GM18511 (cell line): ENCODE data around the gene SMIM31.

Source experiments
- ATAC-seq: cut with Tn5 transposase; IDR thresholded peaks from one replicate; pipeline ENCODE4 v1.9.1; 2021; ENCODE audit warnings: mild to moderate bottlenecking, moderate library complexity; ENCODE audit not compliant: unreplicated experiment

SMIM31 gene

DNA sequence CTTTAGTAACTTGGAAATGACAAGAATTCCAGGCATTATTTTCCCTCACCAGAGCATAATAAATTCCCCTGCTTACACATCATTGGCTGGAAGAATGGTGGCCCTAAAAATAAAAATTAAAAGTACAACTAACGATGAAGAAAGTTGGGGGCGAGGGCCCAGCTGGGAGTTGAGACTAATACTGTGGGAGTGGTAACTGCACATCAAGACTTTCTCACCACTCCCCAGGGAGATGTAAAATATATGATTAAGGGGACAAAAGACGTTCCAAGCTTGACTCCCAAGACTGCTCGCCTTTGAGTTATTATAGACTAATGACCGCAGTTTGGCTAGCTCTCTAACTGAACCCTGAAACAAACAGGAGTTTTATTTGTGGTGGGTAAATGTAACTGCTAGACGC lies 30.0 kb downstream of the SMIM31 start:
- ATAC-seq: no peak

DNA sequence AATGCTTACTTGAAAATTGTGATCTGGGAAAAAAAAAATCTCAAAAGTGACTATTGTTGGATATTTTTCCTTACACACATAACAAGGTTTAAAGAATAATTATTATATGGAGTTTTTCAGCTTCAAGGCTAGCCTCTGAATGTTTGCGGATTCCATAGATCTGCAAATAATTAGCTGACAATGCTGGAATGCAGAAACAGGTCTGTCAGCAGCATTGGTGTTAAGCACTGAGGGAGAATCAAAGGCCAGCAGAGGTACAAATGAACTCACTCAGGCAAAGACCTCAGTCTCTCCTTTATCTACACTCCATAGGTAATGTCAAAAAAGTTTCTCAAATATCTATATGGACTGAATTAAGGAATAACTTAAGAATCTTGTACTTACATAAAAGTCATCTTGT lies 35.1 kb downstream of the SMIM31 start:
- no peak for ATAC-seq

DNA sequence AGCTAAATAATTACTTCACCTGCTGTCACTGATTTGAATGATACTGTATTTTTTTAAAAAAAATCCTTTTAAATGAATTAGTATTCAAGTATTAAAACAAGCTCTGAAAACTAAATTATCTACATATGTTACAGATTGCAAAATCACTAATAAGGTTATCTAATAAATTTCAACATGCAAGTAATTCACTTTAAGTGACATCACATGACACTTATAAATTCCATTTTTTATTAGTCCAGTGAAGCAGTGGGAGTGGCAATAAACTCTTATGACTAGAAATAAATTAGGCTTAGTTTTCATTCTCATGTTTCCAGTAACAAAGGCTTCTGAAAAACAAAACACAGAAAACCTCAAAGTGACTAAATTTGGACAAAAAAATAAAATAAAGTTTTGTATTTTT lies 36.3 kb downstream of the SMIM31 start:
- no peak for ATAC-seq

DNA sequence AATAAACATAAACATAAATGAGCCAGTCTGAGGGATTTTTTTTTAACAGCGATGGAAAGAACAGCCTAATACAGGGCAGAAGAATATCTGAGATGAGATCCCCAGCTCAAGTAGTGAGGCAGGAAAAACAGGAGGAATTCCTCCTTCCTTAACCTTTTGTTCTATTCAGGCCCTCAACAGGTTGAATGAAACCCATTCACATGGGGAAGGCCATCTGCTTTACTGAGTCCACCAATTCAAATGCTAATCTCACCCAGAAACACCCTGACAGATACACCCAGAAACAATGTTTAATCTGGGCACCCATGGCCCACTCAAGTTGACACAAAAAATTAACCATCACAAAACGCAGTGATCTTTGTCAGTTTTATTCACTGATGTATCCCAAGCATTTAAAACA lies 45.5 kb downstream of the SMIM31 start:
- ATAC-seq: no peak

DNA sequence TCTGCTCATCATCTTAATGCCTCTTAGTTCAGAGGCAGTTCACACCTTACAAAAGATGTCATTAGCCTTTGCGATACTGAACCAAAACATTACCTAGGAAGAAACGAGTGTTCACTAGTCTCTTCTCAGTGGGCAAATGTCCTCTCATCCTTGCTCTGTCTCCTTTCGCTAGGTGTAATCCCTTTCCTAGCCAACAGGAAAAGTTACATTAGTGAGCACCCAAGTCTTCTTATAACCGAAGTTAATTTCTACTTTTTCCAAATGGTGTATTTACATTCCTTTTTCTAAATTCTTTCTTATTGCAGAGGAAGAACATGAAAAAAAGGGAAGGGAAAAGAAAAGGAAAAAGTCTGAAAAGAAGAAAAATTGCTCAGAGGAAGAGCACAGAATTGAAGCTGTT lies 46.9 kb downstream of the SMIM31 start:
- ATAC-seq: no peak

DNA sequence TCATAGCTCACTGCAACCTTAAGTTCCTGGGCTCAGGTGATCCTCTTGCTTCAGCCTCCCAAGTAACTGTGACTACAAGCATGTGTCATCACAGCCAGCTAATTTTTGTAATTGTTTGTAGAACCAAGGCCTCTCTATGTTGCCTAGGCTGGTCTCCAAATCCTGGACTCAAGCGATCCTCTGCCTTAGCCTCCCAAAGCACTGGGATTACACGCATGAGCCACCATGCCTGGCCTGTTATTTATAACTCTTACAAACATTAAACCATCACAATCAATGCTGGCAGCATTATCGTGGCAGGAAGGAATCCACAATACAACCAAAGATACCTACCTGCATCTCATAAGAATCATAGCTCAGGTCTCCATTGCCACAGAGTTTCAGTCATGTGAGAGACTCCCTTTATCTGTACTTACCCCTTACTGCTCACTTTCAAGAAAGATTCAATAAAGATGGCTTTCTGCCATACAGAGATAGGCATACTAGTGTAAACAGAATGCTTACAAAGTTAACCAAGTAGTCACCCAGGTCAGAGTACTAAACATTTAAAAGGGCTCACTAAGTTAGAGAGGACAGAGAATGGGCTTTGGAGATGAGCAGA lies 48.5 kb downstream of the SMIM31 start:
- no peak for ATAC-seq

DNA sequence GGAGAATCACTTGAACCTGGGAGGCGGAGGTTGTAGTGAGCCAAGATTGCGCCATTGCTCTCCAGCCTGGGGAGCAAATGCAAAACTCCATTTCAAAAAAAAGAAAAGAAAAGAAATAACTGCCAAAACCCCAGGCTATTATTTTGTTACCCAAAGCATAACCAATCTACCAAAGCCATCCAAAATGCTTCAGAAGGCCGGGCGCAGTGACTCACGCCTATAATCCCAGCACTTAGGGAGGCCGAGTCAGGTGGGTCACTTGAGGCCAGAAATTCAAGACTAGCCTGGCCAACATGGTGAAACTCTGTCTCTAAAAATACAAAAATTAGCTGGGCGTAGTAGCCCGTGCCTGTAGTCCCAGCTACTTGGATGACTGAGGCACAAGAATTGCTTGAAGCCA lies 49.8 kb downstream of the SMIM31 start:
- ATAC-seq: no peak

DNA sequence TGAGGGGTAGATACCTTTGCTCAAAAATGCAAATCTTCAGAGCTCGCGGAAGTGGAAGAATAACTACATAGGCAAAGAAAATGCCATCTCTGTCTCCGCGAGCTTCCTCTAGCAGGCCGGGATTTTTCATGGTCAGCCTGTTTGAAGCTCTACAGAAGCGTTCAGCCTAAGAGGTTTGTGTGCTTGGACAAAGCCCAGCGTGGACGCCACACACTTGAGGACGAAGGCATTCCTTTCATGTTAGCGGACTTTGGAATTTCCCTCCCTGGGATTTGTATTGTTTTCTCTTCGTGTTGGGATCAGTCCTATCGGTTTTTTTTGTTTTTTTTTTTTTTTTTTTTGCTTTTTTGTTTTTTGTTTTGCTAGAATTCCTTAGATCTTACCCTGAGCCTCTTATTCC lies 53.7 kb downstream of the SMIM31 start:
- no peak for ATAC-seq

DNA sequence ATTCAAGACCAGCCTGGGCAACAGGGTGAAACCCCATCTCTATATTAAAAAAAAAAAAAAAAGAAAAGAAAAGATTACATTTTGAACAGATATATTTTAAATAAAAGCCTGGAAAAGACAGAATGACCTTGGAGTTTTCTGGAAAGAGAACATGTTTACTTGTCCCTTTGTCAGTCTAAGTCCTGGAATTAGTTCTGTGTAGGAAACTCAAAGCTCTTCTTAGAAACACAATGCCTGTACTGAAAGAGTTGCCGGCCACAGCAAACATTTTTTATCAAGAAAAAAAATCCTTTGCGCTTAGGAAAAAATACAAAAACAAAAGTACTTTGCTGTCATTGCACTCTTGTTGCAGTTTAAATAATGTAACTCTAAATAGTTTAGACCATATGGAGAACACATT lies 59.6 kb downstream of the SMIM31 start:
- ATAC-seq: no peak

DNA sequence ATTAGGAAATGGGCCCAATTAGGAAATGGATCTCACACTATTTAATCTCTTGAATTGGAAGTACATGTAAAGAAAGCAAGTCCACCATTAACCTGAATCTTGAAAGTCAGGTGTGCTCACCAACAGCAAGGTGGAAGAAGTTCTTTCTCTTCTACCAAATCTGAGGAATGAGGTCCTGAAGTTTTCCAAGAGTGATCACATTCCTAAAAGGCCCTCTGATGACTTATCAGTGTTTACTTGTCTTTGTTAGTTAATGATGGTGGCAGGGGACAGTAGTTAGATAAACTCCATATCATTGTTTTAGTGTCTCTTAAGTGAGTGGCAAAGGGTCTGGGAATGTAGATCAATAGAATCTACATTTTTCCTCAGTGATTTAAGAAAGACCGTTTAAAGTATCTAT lies 61.8 kb downstream of the SMIM31 start:
- ATAC-seq: no peak

DNA sequence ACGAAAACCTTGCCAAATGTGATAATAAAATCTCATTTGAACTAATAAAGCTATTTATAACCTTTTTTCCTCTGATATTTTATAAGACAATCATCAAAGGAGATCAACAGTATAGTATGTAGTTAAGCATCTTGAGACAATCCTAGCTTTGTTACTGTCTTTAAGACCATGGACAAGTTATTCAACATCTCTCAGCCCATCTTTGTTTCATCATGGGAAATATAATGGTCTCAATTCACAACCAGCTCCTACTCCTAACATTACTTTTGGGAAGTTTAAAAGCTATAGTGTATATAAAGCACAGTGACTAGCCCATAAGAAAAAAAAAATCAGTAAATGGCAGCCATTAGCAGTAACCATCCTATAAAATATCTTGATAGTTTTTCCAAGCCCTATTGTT lies 65.4 kb downstream of the SMIM31 start:
- no peak for ATAC-seq

DNA sequence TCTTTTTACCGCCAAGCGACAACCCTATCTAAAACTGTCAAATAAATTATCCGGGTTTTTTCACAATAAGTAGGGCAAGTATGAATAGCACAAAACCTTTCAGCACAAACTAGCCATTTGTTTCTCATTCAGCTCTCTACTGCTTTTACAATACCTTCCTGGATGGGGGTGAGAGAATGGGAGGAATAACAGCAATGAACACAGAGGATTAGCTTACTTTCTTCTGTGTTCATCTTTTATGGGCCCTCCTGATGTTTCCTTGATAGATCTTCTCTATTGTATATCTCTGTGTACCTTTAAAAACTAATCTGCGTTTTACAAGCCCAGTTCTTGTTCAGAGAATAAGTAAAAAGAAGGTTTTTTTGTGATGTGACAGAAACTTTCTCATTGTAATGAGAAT lies 67.8 kb downstream of the SMIM31 start:
- ATAC-seq: no peak

DNA sequence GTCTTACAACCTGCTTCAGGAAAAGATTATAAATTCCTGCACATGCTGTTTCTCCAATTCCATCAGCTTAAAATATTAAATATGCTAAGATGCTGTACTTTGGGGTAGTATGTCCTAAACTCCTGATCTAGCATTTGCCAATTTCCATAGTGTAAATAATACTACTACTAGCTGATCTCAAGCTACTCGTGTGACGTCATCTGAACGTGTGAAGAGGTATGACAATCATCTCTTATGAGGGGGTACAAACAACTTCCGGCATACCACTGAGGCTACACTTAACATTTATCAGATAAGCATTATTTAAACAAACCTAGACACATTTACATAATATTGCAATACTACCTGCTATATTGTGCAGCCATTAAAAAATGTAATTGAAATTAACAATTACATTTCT lies 70.7 kb downstream of the SMIM31 start:
- no peak for ATAC-seq

DNA sequence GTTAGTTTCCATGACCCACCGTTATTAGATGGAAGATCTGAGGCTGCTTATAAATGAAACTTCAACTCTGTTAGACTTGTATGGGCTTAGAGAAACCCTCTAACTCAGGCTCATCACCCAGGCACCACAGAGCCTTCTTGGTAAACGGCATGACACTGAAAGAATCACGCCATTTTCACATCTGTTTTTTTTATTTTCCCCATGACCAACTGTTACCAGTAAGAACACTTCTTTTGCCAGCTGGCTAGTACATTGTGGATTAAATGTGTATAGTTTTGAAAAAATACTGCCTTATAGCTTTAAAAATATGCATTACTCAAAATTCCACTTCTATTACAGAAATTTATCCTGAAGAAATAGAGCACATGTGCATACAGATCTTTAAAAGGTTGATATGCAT lies 75.0 kb downstream of the SMIM31 start:
- no peak for ATAC-seq

DNA sequence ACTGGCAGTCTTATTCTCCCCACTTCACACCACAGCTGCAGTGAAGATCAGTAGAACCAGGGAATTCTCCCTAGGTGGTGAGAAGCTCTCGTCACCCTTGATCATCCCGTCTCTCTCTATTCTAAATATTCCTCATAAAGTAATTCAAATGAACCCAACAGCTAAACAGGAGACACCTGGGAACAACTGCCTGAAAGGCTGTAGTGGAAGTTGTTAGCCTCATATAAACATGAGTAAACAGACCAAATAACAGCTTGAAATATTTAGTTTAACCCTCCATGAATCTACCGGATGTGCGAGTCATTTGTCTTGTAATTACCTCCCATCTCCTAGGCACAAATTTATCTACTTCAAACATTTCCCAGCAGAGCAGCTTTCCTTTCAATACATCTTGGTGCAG lies 92.6 kb downstream of the SMIM31 start:
- no peak for ATAC-seq

DNA sequence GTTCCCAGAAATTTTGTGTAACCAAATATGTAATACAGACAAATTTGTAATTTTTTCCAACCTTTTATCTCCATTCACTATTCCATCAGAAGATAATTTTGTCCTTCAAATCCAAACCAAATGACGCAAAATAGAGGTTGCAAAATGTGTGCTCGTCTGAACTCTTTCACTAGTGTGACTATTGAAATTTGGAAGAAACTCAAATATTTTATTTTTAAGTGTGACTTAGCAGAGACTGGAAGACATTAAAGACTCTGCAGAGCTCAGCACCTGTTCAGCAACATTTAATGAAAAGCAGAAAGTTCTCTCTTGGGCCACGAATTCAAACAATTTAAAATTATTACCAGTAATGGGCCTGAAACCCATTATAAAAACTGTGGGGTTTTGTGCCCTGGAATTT lies 93.1 kb downstream of the SMIM31 start:
- no peak for ATAC-seq

DNA sequence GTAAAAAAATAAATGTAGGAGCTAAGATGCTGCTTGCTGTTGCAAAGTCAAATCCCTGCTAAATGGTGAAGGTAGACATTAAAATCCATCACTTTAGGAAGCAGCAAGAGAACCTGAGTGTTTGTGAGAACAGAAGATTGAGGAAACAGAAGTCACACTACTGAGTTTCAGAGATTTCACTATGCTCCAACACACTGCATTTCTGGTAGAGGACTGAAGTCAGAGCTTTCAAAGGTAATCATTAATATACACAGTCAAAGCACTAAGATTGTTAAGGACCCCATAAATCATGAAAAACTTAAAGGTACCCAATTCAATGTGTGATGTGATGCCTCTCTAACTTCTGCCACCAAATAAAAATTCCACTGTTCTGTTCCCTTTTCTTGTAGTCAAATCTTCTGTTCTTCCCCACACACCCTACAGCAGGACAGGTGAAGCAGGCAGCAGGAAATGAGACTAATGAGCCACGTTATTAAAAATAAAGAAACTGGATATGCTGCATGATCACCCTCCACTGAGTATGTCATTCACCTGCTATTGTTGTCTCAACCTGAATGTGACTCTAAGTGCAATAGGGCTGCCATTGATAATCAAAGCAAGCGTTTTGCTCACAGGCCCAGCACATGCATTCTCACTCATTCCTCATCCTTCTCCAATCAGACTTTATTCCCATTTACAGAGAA lies 94.2 kb downstream of the SMIM31 start:
- peak; percentile 91 for ATAC-seq
